K562 (cell line): ENCODE results near the gene FTH1. TPM values are rescaled to one million over a fixed set of nuclear protein-coding genes. Genes with fewer than 3 reads are reported as not detected.

Source experiments
- DEAF1 ChIP-seq: fragments of 450-650 bp; formaldehyde crosslinking; IDR thresholded peaks from 2 replicates; pipeline ENCODE4 v1.4.0; 2020; ENCODE audit warnings: mild to moderate bottlenecking, moderate library complexity
- E2F3 ChIP-seq: fragments of 250-450 bp; sonication (Bioruptor Pico); IDR thresholded peaks from 2 replicates; pipeline ENCODE4 v1.4.0; 2020; ENCODE audit warnings: mild to moderate bottlenecking
- FOXM1 ChIP-seq, 2 experiments: fragments of 450-650 bp in 1 of 2; sonication (generic) in 1 of 2; formaldehyde crosslinking in 1 of 2; IDR thresholded peaks; 2 replicates each; pipeline versions ENCODE4 v1.6.1 to v1.9.0; 2017 to 2022; ENCODE audit warnings: low read depth in 2 of 2, mild to moderate bottlenecking in 2 of 2, missing genetic modification reagents in 1 of 2, moderate library complexity in 1 of 2
- GTF2F1 ChIP-seq: IDR thresholded peaks from 2 replicates; pipeline ENCODE4 v1.6.1; 2011; ENCODE audit warnings: low read depth, low read length, improper control_type of control experiment
- HCFC1 ChIP-seq: IDR thresholded peaks from 2 replicates; pipeline ENCODE4 v1.6.1; 2012; ENCODE audit warnings: low read depth, low read length, improper control_type of control experiment
- HDAC2 ChIP-seq: fragments of 450-650 bp; IDR thresholded peaks from 2 replicates; pipeline ENCODE4 v1.6.1; 2016; ENCODE audit warnings: mild to moderate bottlenecking
- HMG20B ChIP-seq: fragments of 250-450 bp; sonication (Bioruptor Pico); IDR thresholded peaks from 2 replicates; pipeline ENCODE4 v1.5.0; 2021; ENCODE audit warnings: mild to moderate bottlenecking
- KAT7 ChIP-seq: sonication (generic); formaldehyde crosslinking; IDR thresholded peaks from 2 replicates; pipeline ENCODE4 v1.8.0; 2022; ENCODE audit warnings: missing genetic modification reagents, mild to moderate bottlenecking, borderline replicate concordance
- MIER1 ChIP-seq: fragments of 450-650 bp; IDR thresholded peaks from 2 replicates; pipeline ENCODE4 v1.6.1; 2016; ENCODE audit warnings: antibody characterized with exemption, mild to moderate bottlenecking, low read depth
- PHF8 ChIP-seq: fragments of 200-600 bp; sonication (generic); IDR thresholded peaks from 2 replicates; pipeline ENCODE4 v1.6.1; 2012; ENCODE audit warnings: mixed run types, mild to moderate bottlenecking, inconsistent platforms, low read length, moderate library complexity, borderline replicate concordance
- POLR3A ChIP-seq: IDR thresholded peaks from 2 replicates; pipeline ENCODE4 v1.6.1; 2011; ENCODE audit warnings: borderline replicate concordance, mild to moderate bottlenecking, moderate library complexity; ENCODE audit not compliant: insufficient read length, insufficient read depth; ENCODE audit errors: extremely low read depth
- PURB ChIP-seq: sonication (generic); formaldehyde crosslinking; IDR thresholded peaks from 2 replicates; pipeline ENCODE4 v1.9.0; 2021; ENCODE audit warnings: low read depth, mild to moderate bottlenecking, missing genetic modification reagents
- RAD51 ChIP-seq: fragments of 450-650 bp; IDR thresholded peaks from 2 replicates; pipeline ENCODE4 v1.7.1; 2016; ENCODE audit warnings: low read depth, mild to moderate bottlenecking, borderline replicate concordance
- RBM14 ChIP-seq: fragments of 200-400 bp; formaldehyde crosslinking; IDR thresholded peaks from 2 replicates; pipeline ENCODE4 v1.6.1; 2018; ENCODE audit warnings: low read depth, mild to moderate bottlenecking, low read length, moderate library complexity, borderline replicate concordance; ENCODE audit not compliant: insufficient read depth
- SNAPC5 ChIP-seq: fragments of 250-450 bp; sonication (Bioruptor Pico); IDR thresholded peaks from 2 replicates; pipeline ENCODE4 v1.8.0; 2021; ENCODE audit warnings: moderate library complexity, mild to moderate bottlenecking, inconsistent platforms
- TAF15 ChIP-seq: fragments of 200-400 bp; formaldehyde crosslinking; IDR thresholded peaks from 2 replicates; pipeline ENCODE4 v1.6.1; 2017; ENCODE audit warnings: mild to moderate bottlenecking, low read depth, low read length, moderate library complexity
- ZBTB43 ChIP-seq: sonication (generic); formaldehyde crosslinking; IDR thresholded peaks from 2 replicates; pipeline ENCODE4 v1.8.0; 2023; ENCODE audit warnings: mild to moderate bottlenecking, missing genetic modification reagents
- ZNF212 ChIP-seq: fragments of 450-650 bp; formaldehyde crosslinking; IDR thresholded peaks from 2 replicates; pipeline ENCODE4 v1.4.0; 2020; ENCODE audit warnings: mild to moderate bottlenecking
- ZNF217 ChIP-seq: sonication (generic); formaldehyde crosslinking; IDR thresholded peaks from 2 replicates; pipeline ENCODE4 v1.8.0; 2022; ENCODE audit warnings: mild to moderate bottlenecking, missing genetic modification reagents
- ZSCAN29 ChIP-seq: fragments of 450-650 bp; IDR thresholded peaks from 2 replicates; pipeline ENCODE4 v1.6.1; 2017
- ZSCAN32 ChIP-seq: fragments of 450-650 bp; formaldehyde crosslinking; IDR thresholded peaks from 2 replicates; pipeline ENCODE4 v1.4.0; 2020; ENCODE audit warnings: mild to moderate bottlenecking, moderate library complexity
- polyA plus RNA-seq, 8 experiments: library from polyadenylated mRNA; depleted of rRNA in 4 of 8; stranded (reverse) in 5 of 8; unstranded in 3 of 8; fragments of >200 nt; fragmentation: Nextera tagmentation in 2 of 8; fragmentation: Illumina TruSeq in 1 of 8; extraction: Ambion mirVana in 2 of 8; extraction: Trizol in 1 of 8; gene quantifications; 2 replicates each; pipeline versions ENCODE4 v1.2.1 to v1.2.3, GENCODE V29; 2011 to 2014; ENCODE audit warnings: inconsistent platforms in 1 of 8, missing spikeins in 1 of 8
- total RNA-seq, 7 experiments: library from RNA; depleted of rRNA in 6 of 7; stranded (reverse); fragments of >200 nt in 6 of 7; fragmentation: Illumina TruSeq in 2 of 7; extraction: Trizol in 2 of 7; gene quantifications; 2 replicates each; pipeline versions ENCODE4 v1.2.1 to v1.2.3, GENCODE V29; 2011 to 2021; ENCODE audit warnings: low replicate concordance in 1 of 7
- TF ChIP-seq, protein P1 (sequence below): fragments of 250-450 bp; sonication (Bioruptor Pico); IDR thresholded peaks from 2 replicates; pipeline ENCODE4 v1.5.0; 2021
- TF ChIP-seq, protein P2 (sequence below): fragments of 250-450 bp; sonication (Bioruptor Pico); IDR thresholded peaks from 2 replicates; pipeline ENCODE4 v1.5.0; 2020; ENCODE audit warnings: mild to moderate bottlenecking, borderline replicate concordance

FTH1 gene
- total and polyA plus RNA-seq, 9 of the 15 experiments (the other 6 are each of a cell fraction or from before 2014, with no cell fraction given), result 370 to 3,146 (median 802) TPM

DNA sequence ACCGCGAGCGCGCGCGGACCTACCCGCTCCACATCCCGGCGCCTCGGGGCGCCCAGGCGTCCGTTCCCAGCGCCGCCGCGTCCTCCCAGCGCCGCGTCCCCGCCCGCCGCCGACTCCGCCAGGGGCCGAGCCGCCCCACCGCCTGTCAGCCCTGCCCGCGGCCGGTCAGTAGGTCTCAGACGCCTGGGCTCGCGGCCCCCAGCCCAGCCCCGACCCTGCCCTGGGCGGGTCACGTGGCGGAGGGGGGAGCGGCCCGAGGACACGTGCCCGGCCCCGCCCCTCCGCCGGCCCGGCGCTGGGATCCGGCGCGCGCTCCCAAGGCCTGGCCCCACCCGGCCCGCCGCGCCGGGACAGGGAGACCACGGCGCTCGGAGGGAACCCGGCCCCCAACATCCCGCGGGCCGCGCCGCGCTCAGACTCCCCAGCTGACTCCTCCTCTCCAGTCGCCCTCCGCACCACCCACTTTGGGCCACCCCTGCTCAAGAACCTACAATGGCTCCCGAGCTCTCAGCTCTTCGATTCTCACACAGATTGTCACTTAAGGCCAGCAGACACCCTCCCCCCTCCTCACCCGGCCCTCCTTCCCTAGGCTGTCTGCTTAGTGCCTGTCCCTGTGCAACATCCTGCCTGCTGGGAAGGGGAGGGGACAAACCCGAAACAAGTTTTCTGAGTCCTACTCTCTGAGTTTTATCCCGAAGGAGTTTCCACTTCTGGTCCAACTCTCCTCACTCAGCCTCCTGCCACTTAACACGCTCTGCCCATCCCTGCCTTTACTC is 49.9 kb downstream of the FTH1 start, which contains the start of gene RAB3IL1 (continued):
- TF ChIP-seq MIER1 (no peak), ZSCAN29 (no peak), FOXM1 (IDR thresholded peaks at IDR 0.05; ENCODE audit: low read depth) (no peak), FOXM1 (CRISPR knock-in tag; IDR thresholded peaks at IDR 0.05; ENCODE audit: low read depth) (no peak), KAT7 (0 out of 2 replicates have a peak, but pooled peaks have one; percentile 72), PURB (CRISPR knock-in tag) (no peak), HDAC2 (peak; percentile 89), ZSCAN32 (CRISPR knock-in tag) (no peak), E2F3 (CRISPR knock-in tag) (no peak), TAF15 (no peak), PHF8 (peak; percentile 35; the same call in 1 of the 2 replicates), SNAPC5 (no peak), POLR3A (no peak), GTF2F1 (no peak), ZBTB43 (CRISPR knock-in tag) (no peak), HMG20B (CRISPR knock-in tag) (no peak), RBM14 (no peak), ZNF212 (CRISPR knock-in tag) (no peak), DEAF1 (CRISPR knock-in tag) (no peak), HCFC1 (no peak), ZNF217 (CRISPR knock-in tag) (no peak), RAD51 (no peak)
- TF ChIP-seq, protein P1, sequence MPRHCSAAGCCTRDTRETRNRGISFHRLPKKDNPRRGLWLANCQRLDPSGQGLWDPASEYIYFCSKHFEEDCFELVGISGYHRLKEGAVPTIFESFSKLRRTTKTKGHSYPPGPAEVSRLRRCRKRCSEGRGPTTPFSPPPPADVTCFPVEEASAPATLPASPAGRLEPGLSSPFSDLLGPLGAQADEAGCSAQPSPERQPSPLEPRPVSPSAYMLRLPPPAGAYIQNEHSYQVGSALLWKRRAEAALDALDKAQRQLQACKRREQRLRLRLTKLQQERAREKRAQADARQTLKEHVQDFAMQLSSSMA (CRISPR knock-in tag), result no peak
- TF ChIP-seq, protein P2, sequence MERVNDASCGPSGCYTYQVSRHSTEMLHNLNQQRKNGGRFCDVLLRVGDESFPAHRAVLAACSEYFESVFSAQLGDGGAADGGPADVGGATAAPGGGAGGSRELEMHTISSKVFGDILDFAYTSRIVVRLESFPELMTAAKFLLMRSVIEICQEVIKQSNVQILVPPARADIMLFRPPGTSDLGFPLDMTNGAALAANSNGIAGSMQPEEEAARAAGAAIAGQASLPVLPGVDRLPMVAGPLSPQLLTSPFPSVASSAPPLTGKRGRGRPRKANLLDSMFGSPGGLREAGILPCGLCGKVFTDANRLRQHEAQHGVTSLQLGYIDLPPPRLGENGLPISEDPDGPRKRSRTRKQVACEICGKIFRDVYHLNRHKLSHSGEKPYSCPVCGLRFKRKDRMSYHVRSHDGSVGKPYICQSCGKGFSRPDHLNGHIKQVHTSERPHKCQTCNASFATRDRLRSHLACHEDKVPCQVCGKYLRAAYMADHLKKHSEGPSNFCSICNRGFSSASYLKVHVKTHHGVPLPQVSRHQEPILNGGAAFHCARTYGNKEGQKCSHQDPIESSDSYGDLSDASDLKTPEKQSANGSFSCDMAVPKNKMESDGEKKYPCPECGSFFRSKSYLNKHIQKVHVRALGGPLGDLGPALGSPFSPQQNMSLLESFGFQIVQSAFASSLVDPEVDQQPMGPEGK (CRISPR knock-in tag), result no peak
